ENCODE results near the gene STAP2.

Gene STAP2, protein sequence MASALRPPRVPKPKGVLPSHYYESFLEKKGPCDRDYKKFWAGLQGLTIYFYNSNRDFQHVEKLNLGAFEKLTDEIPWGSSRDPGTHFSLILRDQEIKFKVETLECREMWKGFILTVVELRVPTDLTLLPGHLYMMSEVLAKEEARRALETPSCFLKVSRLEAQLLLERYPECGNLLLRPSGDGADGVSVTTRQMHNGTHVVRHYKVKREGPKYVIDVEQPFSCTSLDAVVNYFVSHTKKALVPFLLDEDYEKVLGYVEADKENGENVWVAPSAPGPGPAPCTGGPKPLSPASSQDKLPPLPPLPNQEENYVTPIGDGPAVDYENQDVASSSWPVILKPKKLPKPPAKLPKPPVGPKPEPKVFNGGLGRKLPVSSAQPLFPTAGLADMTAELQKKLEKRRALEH

GRCh38 chr19:4338441-4339355 is at the start of gene STAP2:
Gene STAP2, minus strand, starts transcription at chr19:4338827. Its CDS starts 74 bp downstream, at chr19:4338753.
- DNase-seq, result peak; percentile 23

DNA sequence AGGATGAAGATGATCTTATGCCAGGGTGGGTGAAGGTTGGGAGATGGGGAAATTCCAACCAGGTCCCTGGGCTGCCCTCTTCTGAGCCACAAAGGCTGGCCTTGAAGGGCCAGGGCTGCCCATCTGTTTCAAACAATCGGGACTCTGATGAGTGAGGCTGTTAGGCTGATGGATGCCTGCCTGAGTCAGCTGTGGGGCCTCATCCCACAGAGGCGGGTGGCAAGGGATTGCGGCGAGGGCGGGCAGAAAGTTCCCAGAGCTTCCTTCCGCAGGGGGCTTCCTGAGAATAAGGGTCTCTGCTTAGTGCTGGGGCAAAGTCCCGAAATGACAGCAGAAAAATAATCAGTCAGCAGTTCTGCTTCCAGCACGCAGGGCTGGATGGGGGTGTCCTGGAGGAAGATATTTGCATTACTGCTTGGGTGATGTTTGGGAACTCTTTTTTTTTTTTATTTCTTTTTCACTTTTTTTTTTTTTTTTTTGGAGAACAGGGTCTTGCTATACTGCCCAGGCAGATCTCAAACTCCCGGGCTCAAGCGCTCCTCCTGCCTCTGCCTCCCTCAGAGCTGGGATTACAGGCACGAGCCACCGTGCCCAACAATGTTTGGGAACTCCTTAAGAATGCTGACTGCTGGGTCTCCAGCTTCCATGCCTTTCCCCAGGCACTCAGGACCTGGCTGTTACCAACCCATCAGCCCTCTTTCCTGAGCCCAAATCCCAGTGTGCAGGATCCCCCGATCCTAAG is 47.6 kb upstream of the STAP2 start:
- no peak for DNase-seq

DNA sequence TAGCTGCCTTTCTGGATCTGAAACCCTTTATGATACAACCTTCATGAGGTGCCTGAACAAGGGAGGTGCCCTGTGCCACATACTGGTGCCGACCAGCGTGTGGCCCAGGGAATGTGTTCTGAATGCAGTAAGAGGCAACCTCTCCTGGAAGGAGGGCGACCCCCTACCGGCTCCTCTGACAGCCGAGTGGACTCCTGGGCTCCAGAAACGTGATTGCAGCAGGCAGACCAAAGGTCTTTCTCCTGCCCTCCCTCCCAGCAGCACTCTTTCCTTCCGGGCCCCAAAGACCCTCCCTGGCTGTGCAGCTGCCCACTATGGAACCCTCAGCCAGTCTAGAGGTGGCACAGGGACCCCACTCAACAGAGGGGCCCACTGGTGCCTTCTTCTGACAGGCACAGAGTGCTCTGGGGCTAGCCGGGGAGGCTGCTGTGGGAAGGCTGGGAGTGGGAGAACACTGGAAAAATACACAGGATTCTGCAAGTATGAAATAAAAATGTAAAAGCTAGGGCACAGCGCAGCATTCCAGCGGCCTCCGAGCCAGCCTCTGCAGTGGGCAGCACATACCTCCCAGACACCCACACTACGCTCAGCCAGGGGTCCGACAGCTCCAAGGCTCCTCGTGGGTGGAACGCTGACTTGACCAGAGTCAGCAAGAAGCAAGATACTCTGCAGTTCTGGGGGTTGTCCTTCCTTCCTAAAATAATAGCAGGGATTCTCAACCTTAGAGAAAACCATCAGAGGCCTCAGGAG is 46.8 kb upstream of the STAP2 start:
- no peak for DNase-seq

GRCh38 chr19:4380254-4380727 is 41.7 kb upstream of the STAP2 start:
- DNase-seq, result no peak

DNA sequence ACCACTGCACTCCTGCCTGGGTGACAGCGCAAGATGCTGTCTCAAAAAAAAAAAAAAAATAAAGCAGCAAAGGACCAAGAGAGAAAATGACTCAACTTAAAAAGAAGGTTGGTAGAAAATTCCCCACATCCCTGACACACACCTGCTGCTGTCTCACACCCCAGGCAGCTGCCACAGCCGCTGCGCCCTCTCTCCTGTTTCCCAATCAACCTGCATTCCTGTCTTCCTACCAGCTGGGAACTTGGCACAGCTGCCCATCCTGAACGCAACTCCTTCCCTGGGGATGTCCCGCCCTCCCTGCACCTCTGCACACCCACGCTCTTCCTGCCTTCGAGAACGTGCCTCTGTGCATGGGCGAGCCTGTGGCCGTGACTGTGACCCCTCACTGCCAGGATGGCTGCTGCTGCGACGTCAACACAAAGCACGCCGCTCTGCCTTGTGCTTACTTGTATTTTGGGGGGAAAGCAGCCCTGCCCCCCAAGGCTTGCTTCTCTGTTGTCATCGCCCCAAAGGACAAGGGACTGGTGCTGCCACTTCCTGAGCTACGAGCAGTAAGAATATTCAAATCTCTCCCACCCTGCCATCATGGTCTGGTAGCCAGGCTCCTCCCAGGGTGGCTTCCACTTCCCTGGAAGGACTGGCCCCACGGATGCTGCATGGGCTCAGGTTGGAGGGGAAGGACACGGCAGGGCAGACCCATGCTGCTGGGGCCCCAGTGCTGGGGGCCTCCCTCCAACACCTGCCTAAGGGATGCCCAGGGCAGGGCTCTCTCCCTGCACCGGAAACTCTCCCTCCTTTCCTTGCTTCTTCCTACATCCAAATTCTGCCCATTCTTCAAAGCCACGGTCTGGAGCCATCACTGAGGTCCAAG is 41.0 kb upstream of the STAP2 start:
- DNase-seq, result no peak

GRCh38 chr19:4378886-4379285 is 40.3 kb upstream of the STAP2 start:
- no peak for DNase-seq

DNA sequence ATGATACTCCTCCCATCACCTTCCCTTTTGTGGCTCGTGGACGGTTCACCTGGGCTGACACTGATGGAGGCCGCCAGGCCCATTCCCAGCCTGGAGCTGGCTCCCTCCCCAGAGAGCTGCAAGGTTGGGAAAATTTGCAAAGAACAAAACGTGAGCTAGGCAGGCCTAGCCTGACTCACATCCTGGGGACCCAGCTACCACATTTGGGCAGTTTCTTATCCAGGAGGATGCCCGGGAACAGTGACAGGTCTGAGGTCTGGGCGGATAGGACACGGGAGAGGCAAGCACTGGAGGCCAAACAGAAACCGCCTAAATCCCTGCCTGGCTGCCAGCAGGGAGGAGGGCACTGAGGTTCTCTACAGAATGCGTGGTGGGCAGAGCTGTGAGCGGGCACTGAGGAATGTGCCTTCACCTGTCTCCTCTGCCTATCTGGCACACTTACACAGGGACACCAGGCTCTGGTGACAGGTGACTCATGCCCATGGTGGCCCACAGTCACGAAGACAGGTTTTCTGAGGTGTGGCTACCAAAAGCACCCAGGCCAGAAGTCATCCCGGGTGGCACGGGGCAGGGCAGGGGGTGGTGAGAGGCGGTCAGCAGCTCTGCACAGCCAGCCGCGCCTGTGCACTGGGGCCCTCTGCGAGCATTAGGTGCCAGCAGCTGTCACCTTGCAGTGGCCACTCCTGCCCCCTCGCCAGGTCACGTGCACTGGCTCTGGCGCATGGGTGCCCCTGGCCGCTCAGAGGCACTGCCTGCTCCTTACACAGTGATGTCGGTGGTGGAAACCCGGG is 38.6 kb upstream of the STAP2 start:
- no peak for DNase-seq

GRCh38 chr19:4376671-4376990 is 38.0 kb upstream of the STAP2 start:
- DNase-seq, result no peak

DNA sequence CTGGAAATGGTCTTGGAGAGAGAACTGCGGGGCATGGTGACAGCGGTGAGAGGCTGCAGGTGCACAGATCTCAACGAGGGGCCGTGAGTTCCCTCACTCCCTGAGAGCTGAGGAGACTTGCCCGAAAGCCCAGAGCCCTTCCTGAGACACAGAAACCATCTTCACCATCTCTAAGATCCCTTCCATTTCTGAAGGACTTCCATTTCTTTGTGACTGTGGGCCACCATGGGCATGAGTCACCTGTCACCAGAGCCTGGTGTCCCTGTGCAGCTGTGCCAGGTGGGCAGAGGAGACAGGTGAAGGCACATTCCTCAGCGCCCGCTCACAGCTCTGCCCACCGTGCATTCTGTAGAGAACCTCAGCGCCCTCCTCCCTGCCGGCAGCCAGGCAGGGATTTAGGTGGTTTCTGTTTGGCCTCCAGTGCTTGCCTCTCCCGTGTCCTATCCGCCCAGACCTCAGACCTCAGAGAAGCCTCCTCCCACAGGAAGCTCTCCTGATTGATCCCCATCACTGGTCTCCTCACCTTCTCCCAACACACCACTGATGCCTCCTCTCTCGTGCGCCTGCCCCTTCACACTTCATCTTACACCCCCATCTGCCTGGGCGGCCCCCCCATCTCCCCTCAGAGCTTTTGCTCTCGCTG is 37.5 kb upstream of the STAP2 start:
- DNase-seq, result no peak

- peak; percentile 22 for DNase-seq
Measured at GRCh38 chr19:4375164-4376027, 36.8 kb upstream of the STAP2 start.

- no peak for DNase-seq
Measured at GRCh38 chr19:4374498-4375163, 36.0 kb upstream of the STAP2 start.

DNA sequence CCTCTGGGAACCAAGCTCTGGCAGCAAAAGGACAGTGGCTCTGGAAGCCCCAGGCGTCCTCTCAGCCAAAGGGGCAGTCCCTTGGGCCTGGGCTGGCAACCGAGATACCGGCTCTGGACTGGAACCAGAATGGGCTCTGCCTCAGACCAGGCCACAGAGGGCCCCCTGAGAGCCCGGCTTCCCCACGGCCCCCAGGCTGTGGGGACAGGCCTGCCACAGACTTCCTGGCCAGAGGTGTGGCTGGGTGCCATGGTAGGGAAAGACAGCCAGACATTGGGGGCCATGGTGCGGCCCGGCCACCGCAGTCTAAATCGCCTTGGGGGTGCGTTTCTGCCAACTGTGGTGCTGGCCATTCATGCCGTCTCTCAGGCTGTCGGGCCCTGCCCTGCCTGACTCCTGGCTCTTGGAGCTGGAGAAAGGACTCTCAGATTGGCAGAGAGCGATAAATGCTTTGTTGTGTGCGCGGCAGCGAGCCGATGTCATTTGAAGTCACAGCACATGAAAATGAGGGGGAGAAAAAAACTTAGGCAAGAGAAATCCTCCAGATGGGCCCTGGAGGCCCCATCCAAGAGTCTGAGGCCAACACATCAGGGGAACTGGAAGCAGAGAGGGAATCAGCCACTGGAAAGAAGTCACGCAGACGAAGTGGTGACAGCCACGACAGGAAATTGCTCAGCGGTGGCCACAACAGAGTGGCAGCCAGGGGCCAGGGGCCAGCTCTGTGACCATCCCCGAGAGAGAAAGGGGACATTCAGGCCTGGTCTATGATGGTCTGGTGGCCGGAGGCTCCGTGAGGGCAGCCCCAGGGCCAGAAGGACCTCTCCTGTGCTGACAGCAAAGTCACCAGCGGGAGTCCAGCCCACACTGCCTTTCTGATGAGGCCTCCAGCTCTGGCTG is 35.2 kb upstream of the STAP2 start:
- DNase-seq, result no peak

DNA sequence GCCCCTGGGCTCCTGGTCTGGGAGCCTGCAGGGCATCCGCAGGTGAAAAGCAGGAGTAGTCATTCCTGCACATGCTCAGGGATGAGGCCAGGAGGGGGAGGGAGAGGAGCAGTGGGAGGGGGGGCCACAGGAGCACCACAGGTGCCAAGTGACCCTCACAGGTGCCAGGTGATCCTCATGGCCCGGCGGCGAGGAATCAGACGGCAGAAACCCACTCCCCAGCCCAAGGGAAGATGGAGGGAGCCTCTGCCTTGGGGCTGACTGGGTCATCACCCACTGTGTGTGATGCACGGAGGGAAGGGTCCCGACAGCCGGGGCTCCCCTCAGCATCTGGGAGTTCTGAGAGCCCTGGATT is 34.4 kb upstream of the STAP2 start:
- DNase-seq, result no peak

- DNase-seq, result no peak
Measured at GRCh38 chr19:4372165-4373012, 33.8 kb upstream of the STAP2 start.

GRCh38 chr19:4371247-4372164 is 32.9 kb upstream of the STAP2 start:
- DNase-seq, result no peak
